Transverse colon (tissue), 4 donors: Measurements from ENCODE around the gene NOX3. TPM values are rescaled to one million over a fixed set of nuclear protein-coding genes. Genes with fewer than 3 reads are reported as not detected.

Experiments used
- DNase-seq: peaks from one replicate; pipeline ENCODE4 v3.0.0-alpha.2; 2019
- H3K27ac ChIP-seq, 4 donors: fragments of 200-600 bp; sonication (generic); 2 replicates each; pipeline ENCODE4 v1.5.1; 2016 to 2018; ENCODE audit warnings: inconsistent platforms in 4 of 4
- H3K27me3 ChIP-seq: fragments of 200-600 bp; sonication (generic); 2 replicates; pipeline ENCODE4 v1.5.1; 2017; ENCODE audit warnings: inconsistent platforms
- H3K36me3 ChIP-seq, 4 donors: fragments of 200-600 bp; sonication (generic); 2 replicates each; pipeline ENCODE4 v1.5.1; 2017 to 2019; ENCODE audit warnings: inconsistent platforms in 4 of 4
- H3K4me1 ChIP-seq, 4 donors: fragments of 200-600 bp; sonication (generic); 2 replicates each; pipeline ENCODE4 v1.5.1; 2017 to 2020; ENCODE audit warnings: inconsistent platforms in 4 of 4
- H3K4me3 ChIP-seq, 4 donors: fragments of 200-600 bp; sonication (generic); 1 replicate in 1 of 4; 2 replicates in 3 of 4; pipeline versions ENCODE4 v1.5.1 to v1.6.1; 2017 to 2019; ENCODE audit warnings: inconsistent platforms in 4 of 4
- H3K9me3 ChIP-seq, 2 donors: fragments of 200-600 bp; sonication (generic); 2 replicates each; pipeline ENCODE4 v1.5.1; 2017 to 2019; ENCODE audit warnings: inconsistent platforms in 2 of 2
- CTCF ChIP-seq, 5 experiments: fragments of 200-600 bp in 3 of 5; fragments of 450-650 bp in 2 of 5; sonication (generic) in 3 of 5; IDR thresholded peaks; 1 replicate in 2 of 5; 2 replicates in 3 of 5; pipeline ENCODE4 v1.5.1; 2016 to 2017; ENCODE audit warnings: antibody characterized with exemption in 5 of 5, inconsistent platforms in 3 of 5, mild to moderate bottlenecking in 2 of 5, moderate library complexity in 1 of 5
- EP300 ChIP-seq: sonication (generic); formaldehyde crosslinking; IDR thresholded peaks from one replicate; pipeline ENCODE4 v1.6.1; 2017; ENCODE audit warnings: antibody characterized with exemption, low read depth
- POLR2A ChIP-seq: fragments of 450-650 bp; IDR thresholded peaks from one replicate; pipeline ENCODE4 v1.6.1; 2016; ENCODE audit warnings: antibody characterized with exemption, mild to moderate bottlenecking, moderate library complexity
- POLR2AphosphoS5 ChIP-seq, 3 donors: sonication (generic); formaldehyde crosslinking; IDR thresholded peaks; one replicate each; pipeline ENCODE4 v1.6.1; 2016; ENCODE audit warnings: antibody characterized with exemption in 3 of 3
- WGBS, 2 donors: methylation state at CpG; one replicate each; pipeline ENCODE4 v1.1.5; 2018; ENCODE audit warnings: low coverage in 1 of 2; 5-methylcytosine and 5-hydroxymethylcytosine counted together
- in situ Hi-C, 4 donors: fragments of 200-750 bp; cut with MboI; loops; one replicate each; pipeline versions ENCODE4 v1.15.0 to v1.15.1; 2017; ENCODE audit warnings: low sequenced_read_pairs in 3 of 4, low pct_ligation_motif_present in 1 of 4, low pct_unique_long_range_greater_than_20kb in 1 of 4
- intact Hi-C: fragments of 100-400 bp; cut with DNase I; formaldehyde crosslinking; loops from one replicate; pipeline ENCODE4 v1.15.1; 2023; ENCODE audit warnings: low total_unique reads
- total RNA-seq, 4 donors: library from RNA; depleted of rRNA; stranded (reverse); fragments of >200 nt; gene quantifications; one replicate each; pipeline ENCODE4 v1.1.0, GENCODE V29; 2016

NOX3 gene
- total RNA-seq, 4 donors from 2014 or later, result not detected

DNA sequence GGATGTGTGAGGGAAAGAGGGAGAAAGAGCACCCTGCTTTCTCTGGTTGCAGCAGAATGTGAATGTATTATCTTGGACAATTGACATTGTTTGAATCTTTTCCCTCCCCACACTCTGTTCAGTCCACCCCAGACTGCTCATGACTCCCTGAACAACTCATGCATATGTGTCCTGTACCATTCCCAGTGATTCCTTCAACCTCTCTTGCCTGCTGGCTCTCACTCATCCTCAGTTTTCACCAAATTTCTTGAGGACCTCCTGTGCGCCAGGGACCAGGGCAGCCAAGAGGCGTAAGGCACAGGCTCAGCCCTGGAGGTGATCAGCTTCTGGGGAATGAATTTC lies 5.4 kb downstream of the NOX3 start:
- no peak overlapping the region for H3K27ac ChIP-seq
- H3K9me3 ChIP-seq, result no peaks in the 10 kb centered on the region
- no peaks in the 10 kb centered on the region for H3K27me3 ChIP-seq
- in situ Hi-C loops, result no loop called here
- 100% methylated on average over 1 to 2 of the region's 2 CpGs for WGBS, 2 donors
- TF ChIP-seq CTCF (IDR thresholded peaks at IDR 0.05) (no peak), EP300 (no peak), POLR2A (no peak), POLR2AphosphoS5 (IDR thresholded peaks at IDR 0.05) (no peak)
- no peaks in the 10 kb centered on the region for H3K4me1 ChIP-seq
- H3K36me3 ChIP-seq, result no peaks in the 10 kb centered on the region
- intact Hi-C loops, result no loop called here
- no peak overlapping the region for H3K4me3 ChIP-seq
- DNase-seq, result no peak

GRCh38 chr6:155449450-155450239 lies 6.0 kb downstream of the NOX3 start:
- in situ Hi-C loops (no loop called here), intact Hi-C loops (no loop called here)
- Histone ChIP-seq H3K27me3 (no peaks in the 10 kb centered on the region), H3K4me3 (no peak overlapping the region), H3K27ac (no peak overlapping the region), H3K36me3 (no peaks in the 10 kb centered on the region), H3K4me1 (no peaks in the 10 kb centered on the region), H3K9me3 (no peaks in the 10 kb centered on the region)
- 71 to 80% methylated on average over 9 to 14 of the region's 14 CpGs for WGBS, 2 donors
- no peak for TF ChIP-seq POLR2AphosphoS5 (IDR thresholded peaks at IDR 0.05)
- no peak for TF ChIP-seq POLR2A
- no peak for TF ChIP-seq CTCF (IDR thresholded peaks at IDR 0.05)
- no peak for TF ChIP-seq EP300
- no peak for DNase-seq

DNA sequence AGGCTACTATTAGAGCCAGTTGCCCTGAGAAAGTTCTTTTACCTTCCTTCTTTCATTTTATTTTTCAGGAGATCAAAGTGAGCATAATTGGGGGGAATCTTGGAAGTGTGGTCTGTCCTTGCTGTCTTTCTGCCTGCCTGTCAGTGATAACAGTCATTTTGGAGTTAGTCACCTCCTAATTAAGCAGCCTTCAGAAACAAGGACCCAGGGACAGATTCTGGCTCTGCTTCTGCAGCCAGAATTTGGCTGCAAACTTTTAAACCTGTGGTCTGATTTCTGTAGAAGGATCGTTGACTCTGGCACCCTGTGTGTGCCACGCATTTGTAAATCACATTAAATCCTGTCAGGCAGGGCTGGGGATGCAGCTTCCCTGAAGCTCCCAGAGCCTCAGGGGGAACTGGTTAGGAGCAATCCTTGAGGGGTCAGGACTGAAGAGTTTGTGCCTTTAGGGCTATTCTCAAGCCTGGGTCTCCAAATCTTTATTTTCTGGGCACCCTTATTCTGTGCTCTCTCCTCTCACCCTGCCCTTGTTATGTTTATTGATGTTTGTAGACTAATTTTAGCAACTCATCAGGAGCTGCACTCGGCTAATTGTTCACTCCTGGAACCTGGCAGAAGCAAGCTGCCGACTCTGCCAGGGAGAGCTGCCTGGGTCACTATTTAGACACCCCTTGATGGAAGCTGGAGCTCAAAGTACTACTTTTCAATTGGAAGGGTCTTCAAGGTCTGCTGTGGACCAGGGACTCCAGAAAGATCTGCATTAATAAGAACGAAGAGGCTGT lies 6.8 kb downstream of the NOX3 start:
- no peak for DNase-seq
- in situ Hi-C loops, result no loop called here
- no peak overlapping the region for H3K27ac ChIP-seq
- H3K4me3 ChIP-seq, result no peak overlapping the region
- no peaks in the 10 kb centered on the region for H3K4me1 ChIP-seq
- H3K27me3 ChIP-seq, result no peaks in the 10 kb centered on the region
- TF ChIP-seq POLR2A, result no peak
- no peak for TF ChIP-seq CTCF (IDR thresholded peaks at IDR 0.05)
- no peak for TF ChIP-seq POLR2AphosphoS5 (IDR thresholded peaks at IDR 0.05)
- no peak for TF ChIP-seq EP300
- intact Hi-C loops, result no loop called here
- no peaks in the 10 kb centered on the region for H3K36me3 ChIP-seq
- 41% methylated on average over 5 of the region's 5 CpGs; no CpG with 5 or more reads in 1 of the 2 donors for WGBS, 2 donors
- H3K9me3 ChIP-seq, result no peaks in the 10 kb centered on the region

GRCh38 chr6:155447949-155448348 lies 7.7 kb downstream of the NOX3 start:
- in situ Hi-C loops (no loop called here), intact Hi-C loops (no loop called here)
- H3K4me1 ChIP-seq, result no peaks in the 10 kb centered on the region
- TF ChIP-seq EP300 (no peak), POLR2AphosphoS5 (IDR thresholded peaks at IDR 0.05) (no peak), POLR2A (no peak), CTCF (IDR thresholded peaks at IDR 0.05) (no peak)
- H3K9me3 ChIP-seq, result no peaks in the 10 kb centered on the region
- no peak overlapping the region for H3K27ac ChIP-seq
- H3K4me3 ChIP-seq, result no peak overlapping the region
- no peaks in the 10 kb centered on the region for H3K27me3 ChIP-seq
- no peaks in the 10 kb centered on the region for H3K36me3 ChIP-seq
- no peak for DNase-seq
